ENCODE data around the gene UNKL.

Gene UNKL

DNA sequence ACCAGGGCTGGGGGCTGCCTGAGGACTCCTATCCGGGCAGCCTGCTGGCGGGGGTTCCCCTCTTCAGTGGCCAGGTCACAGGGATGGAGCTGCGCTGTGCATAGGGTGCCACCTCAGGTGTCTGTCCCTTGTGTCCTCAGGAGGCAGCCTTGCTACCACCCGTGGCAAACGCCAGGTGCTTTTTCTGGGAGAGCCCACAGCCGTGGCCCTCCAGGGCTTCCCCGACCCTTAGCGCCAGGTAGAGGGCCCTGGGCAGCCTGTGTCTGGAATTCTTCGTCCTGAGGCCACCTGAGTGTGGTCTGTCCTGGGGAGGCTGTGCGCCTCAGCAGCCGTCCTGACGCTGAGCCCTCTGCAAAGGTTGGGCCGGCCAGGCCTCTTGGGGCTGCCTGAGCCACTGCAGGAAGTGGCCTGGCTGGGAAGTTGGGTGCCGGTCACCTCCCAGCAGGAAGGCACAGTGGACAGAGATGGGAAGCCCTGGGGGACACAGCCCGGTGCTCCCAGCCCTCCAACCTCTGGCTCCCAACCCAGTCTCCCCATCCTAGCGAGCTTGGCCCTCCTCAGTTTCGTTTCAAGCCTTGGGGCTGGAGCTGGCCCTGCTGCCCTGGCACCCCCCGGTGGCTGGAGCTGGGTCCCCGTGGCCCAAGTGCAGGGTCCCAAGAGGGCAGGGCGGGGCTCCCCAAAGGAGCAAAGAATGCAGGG is 88.7 kb downstream of the UNKL start:
- TF ChIP-seq, protein P1, sequence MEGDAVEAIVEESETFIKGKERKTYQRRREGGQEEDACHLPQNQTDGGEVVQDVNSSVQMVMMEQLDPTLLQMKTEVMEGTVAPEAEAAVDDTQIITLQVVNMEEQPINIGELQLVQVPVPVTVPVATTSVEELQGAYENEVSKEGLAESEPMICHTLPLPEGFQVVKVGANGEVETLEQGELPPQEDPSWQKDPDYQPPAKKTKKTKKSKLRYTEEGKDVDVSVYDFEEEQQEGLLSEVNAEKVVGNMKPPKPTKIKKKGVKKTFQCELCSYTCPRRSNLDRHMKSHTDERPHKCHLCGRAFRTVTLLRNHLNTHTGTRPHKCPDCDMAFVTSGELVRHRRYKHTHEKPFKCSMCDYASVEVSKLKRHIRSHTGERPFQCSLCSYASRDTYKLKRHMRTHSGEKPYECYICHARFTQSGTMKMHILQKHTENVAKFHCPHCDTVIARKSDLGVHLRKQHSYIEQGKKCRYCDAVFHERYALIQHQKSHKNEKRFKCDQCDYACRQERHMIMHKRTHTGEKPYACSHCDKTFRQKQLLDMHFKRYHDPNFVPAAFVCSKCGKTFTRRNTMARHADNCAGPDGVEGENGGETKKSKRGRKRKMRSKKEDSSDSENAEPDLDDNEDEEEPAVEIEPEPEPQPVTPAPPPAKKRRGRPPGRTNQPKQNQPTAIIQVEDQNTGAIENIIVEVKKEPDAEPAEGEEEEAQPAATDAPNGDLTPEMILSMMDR (IDR thresholded peaks at IDR 0.05; ENCODE audit: insufficient read depth, missing control alignments): no peak
- DNase-seq (ENCODE audit: insufficient read length, low spot score) (no peak), FAIRE-seq (no peak)

DNA sequence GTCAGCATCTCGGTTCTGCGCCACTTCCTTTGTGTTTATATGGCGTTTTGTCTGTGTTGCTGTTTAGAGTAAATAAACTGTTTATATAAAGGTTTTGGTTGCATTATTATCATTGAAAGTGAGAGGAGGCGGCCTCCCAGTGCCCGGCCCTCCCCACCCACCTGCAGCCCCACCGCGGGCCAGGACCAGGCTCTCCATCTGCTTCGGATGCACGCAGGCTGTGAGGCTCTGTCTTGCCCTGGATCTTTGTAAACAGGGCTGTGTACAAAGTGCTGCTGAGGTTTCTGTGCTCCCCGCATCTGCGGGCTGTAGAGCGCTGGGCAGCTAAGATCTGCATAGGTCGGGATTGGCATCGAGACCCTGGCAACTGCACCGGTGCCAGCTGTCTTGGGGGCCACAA is 89.2 kb downstream of the UNKL start:
- TF ChIP-seq, protein P1 (IDR thresholded peaks at IDR 0.05; ENCODE audit: insufficient read depth, missing control alignments): no peak
- DNase-seq (ENCODE audit: insufficient read length, low spot score): no peak
- no peak for FAIRE-seq

DNA sequence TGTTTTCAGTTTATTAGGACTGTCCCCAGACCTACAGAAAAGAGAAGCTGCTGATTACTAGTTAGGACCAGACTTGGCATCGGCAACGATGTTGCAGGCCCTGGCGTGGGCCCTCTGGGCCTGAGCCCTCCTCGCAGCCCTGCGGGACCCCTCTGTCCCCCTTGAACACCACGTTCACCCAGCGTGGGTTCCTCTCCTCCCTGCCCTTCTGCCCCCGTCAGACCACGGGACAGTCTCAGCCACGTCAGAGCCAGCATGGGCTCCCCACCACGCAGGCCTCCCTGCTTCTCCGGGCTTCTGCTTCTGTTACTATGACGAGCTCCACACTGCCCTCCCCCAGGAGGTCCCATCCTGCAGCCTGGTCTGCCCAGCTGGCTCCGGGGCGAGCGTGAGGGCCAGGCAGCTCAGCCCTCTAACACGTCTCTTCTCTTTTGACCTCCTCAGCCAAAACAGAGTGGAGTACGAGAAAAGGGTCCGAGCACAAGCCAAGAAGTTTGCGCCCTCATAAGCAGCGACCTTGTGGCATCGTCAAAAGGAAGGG is 90.1 kb downstream of the UNKL start:
- no peak for DNase-seq (ENCODE audit: insufficient read length, low spot score)
- FAIRE-seq: no peak
- TF ChIP-seq, protein P1 (IDR thresholded peaks at IDR 0.05; ENCODE audit: insufficient read depth, missing control alignments): no peak

DNA sequence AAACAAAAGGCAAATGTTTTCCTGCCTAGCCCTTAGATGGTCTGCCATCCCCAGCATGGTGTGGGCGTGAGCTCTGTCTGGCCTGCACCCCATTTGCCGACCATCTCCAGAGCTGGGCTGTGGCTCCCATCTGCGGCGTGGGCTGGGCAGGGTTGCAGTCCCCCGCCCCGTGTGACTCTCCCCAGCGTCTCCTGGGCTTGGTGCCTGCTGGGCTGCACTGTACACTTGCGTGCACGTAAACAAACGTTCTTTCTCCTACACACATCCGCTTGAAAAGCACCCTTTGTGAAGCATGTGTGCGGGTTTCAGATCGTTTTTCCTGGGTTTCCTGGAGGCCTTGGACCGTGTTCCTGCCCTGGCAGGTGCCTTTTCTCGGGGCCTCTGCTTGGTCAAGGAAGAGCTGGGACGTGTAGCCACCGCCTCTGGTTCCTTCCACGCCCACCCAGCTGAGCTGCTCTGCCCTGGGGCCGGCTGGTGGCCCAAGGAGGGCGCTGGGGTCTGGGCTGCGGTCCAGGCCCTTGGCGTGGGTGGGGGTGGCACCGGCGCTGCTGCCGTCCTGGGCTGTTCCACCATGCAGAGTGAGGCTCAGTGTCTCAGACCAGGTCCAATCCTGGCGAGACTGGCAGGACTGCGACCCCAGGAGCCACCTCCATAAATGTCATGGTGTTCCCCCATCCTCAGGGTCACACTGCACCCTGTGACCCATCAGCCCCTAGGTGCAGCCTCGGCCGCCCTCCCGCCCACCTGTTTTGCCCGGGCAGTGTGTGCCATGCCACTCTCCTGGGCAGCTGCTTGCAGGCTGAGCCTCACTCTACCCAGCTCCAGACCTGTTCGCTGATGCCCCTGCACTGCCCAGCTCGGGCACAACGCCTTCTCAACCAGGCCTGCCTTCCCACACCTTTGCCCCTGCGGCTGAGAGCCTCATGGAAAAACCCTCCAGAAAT is 90.9 kb downstream of the UNKL start:
- FAIRE-seq: no peak
- no peak for DNase-seq (ENCODE audit: insufficient read length, low spot score)
- TF ChIP-seq, protein P1 (IDR thresholded peaks at IDR 0.05; ENCODE audit: insufficient read depth, missing control alignments): no peak

DNA sequence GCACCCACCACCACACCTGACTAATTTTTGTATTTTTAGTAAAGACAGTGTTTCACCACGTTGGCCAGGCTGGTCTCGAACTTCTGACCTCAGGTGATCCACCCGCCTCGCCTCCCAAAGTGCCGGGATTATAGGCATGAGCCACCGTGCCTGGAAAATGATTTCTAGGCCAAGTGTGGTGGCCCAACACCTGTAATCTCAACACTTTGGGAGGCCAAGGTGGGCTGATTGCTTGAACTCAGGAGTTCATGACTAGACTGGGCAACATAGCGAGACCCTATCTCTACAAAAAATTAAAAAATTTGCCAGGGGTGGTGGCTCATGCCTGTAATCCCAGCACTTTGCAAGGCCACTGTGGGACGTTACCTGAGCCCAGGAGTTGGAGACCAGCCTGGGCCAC is 92.1 kb downstream of the UNKL start:
- DNase-seq (ENCODE audit: insufficient read length, low spot score) (no peak), FAIRE-seq (no peak)
- TF ChIP-seq, protein P1 (IDR thresholded peaks at IDR 0.05; ENCODE audit: insufficient read depth, missing control alignments): no peak

DNA sequence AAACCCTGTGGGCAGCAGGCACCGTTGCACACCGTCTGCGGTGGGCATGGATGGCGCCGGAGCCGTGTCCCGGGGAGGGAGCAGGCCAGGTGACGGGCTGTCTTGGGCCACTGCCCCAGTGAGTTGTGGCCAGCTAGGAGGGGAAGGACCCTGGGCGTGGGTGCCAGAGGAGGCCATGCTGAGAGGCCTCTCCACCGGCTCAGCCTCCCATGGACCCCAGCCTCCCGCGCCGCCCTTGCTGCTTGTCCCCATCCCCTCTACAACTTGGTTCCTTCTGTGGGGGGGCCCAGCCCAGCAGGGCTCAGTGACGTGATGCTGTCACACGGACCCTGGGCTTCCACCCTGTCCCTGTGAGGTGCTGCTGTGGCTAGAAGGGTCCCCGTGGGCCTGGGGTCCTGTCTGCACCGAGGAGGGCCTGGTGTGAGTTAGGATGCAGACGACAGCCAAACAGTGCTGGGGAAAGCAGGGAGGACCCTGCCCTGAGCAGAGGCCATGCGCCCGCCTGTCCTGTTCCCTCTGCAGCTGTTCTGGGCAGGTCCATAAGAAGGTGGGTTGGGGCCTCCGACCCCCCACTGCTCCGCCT is 93.8 kb downstream of the UNKL start:
- FAIRE-seq: no peak
- TF ChIP-seq, protein P1 (IDR thresholded peaks at IDR 0.05; ENCODE audit: insufficient read depth, missing control alignments): no peak
- DNase-seq (ENCODE audit: insufficient read length, low spot score): no peak
